NK-92 (cell line): ENCODE measurements around the gene RANGAP1.

Source experiments
- DNase-seq: peaks from one replicate; lab custom pipeline; 2025; ENCODE audit not compliant: unreplicated experiment; lab: John Stamatoyannopoulos, UW

Gene RANGAP1

DNA sequence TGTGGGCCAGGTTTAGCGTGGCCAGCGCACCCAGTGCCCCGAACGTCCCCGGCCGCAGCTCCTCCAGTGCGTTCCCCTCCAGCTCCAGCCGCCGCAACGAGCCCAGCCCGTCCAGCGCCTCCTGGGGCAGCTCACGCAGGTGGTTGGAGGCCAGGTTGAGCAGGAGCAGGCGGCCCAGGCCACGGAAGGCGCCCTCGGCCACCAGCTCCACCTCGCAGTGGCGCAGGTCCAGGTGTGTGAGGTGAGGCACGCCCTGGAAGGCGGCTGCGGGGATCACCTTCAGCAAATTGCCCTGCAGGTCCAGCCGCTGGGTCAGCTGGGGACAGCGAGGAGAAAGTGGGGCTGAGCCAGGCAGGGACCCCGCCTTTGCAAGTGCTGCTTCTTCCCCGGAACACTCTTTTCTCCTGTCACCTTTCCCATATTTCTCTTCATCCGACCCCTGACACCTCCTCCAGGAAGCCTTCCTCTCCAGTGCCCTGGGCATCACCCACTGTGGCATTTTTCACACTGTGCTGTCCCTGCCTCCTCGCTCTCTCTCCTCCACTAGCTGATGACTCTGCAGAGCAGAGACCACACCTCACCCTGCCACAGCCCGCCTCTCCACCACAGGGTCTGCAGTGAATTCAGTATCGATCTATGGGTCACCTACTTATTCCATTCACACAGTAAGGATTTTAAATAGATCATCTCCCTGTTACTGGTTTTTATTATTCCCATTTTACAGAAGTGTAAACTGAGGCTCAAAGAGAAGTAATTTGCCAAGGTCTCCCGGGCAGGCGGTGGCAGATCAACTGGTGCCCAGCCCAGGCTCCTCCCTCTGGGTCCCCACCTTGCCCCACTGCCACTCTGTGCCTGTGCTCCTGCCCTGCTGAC, 47.2 kb downstream of the RANGAP1 start:
- no peak for DNase-seq

DNA sequence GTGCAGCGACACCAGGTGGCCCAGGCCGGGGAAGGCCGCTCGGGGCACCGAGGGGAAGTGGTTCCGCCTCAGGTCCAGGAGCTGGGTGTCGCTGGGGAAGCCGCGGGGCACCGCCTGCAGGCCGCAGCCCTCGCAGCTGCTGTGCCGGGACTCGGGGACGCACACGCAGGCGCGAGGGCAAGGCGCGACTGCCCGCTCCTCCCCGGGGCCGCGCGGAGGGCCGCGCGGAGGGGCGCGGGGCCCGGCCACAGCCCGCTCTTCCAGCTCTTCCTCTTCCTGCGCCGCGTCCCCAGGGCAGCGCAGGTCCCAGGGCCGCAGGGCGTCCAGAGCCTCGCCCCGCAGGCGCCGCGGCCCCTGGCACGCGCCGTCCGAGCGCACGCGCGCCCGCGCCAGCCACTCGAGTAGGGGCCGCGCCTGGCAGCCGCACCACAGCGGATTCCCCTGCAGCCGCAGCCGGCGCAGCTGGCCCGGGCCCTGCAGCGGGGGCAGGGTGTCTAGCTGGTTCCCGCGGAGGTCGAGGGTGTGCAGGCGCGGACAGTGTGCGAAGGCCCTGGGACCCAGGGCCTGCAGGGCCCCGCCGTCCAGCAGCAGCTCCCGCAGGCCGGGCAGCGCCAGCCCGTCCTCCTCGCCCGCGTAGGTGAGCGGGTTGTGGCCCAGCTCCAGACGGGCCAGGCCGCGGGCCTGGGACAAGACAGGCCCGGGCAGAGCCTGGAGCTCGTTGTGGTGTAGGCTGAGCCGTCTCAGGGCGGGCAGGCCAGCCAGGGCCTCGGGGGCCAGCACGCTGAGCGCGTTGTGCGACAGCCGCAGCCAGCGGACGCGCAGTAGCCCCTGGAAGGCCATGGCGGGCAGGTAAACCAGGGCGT, 48.0 kb downstream of the RANGAP1 start:
- DNase-seq, result no peak

DNA sequence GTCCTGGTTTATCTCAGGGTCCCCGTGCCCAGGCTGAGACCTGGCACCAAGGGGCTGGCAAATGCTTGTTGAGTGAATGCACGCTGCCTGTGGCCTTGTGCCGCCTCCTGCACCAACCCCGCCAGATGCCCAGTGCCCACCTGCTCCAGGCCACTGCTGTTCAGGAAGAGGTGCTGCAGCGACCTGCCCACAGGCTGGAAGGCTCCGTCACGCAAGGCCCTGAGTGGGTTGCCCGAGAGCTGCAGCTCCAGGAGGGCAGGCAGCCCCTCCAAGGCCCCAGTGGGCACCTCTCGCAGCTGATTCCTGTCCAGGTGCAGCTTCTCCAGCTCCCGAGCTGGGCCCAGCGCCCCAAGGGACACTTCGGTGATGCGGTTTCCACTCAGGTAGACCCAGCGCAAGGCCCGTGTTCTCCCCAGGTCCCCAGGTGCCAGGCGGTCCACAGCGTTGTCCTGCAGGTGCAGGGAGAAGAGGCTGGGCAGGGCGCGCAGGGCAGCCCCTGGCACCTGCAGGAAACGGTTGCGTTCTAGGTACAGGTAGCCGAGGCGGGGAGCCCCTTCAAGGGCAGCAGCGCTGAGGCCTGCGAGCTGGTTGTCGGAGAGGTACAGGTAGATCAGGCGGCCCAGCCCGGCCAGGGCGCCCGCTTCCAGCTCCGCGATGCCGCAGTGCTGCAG, 48.8 kb downstream of the RANGAP1 start:
- DNase-seq, result no peak

DNA sequence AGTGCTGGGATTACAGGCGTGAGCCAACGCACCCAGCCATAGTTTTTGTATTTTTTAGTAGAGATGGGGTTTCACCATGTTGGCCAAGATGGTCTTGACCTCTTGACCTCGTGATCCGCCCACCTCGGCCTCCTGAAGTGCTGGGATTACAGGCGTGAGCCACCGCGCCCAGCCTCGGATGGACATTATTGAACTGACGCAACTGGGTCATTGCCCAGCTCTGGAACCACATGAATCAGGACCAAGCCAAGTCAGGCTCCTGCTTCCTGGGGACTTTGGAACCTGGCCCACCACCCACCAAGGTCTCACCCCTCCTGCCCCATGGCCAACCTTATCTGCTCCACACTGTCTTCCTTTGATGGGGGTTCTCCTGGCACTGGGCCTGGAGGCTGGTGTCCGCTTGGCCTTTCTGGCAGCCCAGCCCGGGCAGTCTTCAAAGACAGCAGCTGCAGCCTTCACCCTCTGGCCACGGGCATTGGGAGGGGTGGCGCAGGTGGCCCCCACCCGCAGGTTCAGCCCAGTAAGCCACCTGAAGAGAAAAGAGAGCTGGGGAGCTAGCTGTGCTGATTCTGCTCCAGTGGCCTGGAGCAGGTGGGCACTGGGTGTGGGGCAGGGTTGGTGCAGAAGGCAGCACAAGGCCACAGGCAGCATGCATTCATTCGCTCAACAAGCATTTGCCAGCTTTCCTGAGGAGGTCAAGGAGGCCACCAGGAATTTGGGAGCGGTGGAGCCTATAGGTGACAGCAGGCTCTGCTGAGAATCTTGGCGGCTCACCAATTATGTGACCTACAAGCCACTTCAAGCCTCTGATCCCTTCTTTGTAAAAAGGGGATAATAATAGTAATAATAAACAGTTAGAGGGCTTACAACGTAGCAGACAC, 50.9 kb downstream of the RANGAP1 start:
- no peak for DNase-seq

DNA sequence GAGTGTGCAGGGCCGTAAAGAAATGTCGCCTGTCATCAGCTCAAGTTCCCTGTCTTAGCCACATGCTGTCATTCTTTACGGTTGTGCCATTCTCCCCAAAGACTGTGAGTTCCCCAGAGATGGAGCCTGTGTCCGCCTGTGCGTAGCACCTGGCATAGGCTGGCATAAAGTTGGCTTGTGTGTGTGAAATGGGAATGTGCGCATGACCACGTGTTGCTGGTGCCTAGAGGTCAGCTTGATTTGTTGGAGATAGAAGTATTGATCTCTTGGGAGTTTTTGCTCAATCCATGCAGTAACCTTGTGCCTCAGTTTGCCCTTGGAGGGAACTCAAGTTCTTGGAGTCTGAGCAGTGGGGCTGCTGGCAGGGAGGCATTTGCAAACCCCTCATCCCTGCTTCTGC, 54.6 kb downstream of the RANGAP1 start:
- no peak for DNase-seq

DNA sequence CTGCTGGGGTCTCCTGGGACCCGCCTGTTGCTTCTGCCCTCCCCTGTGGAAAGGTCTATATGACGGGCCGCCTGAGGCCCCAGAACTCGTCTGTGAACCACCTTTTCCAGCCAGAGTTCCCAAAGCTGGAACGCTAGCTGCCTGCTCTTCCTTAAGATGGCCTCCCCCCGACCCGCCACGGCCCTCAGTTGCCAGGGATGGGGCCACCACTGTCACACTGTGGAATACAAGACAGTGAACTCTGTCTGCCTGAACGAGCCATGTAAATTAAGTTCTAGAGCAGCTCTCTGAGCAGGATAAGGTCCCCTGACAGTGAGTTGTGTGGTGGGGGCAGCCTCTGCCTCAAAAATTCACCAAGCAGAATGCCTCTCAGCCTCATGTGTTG, 55.6 kb downstream of the RANGAP1 start:
- no peak for DNase-seq

DNA sequence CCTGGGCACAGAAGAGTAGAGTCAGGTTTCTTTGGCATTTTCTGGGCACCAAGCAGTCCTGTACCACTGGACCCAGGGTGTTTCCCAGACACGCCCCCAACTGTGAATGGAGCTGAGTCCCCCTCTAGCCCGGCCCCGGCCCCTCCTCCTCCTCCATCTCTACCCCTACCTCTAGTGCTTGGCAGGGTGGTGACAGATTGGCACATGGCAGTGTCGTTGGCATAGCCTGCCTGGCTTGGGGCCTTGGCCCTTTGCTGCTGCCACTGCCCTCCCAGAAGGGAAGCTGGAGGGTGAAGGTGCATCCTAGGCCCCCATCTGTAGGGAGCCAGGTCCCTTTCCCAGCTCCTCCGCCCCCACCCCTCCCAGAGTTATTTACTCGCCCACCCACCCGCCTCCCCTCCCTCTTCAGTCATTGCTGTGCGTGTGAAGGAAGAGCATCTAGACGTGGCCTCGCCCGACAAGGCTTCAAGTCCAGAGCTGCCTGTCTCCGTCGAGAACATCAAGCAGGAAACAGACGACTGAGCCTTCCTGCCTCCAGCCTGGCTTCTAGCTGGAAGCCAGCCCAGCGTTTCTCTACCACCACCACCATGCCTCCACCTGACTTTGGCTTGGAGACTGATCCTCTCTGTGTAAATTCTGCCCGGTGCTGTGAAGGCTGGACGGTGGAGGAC, 56.1 kb downstream of the RANGAP1 start:
- DNase-seq, result no peak

DNA sequence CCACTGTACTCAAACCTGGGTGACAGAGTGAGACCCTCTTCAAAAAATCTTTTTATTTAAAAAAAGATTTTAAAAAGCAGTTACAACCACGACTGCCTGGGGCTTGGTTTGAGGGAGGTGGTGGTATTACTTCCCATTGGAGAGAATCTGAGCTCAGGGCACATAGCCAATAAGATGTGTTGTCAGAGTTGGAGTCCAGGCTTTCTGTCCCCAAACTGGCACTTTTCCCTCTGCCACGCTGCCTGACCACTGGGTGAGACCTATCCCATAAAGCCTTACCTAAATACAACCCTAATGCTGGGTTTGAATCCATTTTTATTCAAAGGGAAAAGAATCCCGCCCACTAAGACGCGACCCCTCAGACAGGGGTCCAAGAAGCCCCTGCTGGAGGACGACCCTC, 56.8 kb downstream of the RANGAP1 start:
- no peak for DNase-seq

DNA sequence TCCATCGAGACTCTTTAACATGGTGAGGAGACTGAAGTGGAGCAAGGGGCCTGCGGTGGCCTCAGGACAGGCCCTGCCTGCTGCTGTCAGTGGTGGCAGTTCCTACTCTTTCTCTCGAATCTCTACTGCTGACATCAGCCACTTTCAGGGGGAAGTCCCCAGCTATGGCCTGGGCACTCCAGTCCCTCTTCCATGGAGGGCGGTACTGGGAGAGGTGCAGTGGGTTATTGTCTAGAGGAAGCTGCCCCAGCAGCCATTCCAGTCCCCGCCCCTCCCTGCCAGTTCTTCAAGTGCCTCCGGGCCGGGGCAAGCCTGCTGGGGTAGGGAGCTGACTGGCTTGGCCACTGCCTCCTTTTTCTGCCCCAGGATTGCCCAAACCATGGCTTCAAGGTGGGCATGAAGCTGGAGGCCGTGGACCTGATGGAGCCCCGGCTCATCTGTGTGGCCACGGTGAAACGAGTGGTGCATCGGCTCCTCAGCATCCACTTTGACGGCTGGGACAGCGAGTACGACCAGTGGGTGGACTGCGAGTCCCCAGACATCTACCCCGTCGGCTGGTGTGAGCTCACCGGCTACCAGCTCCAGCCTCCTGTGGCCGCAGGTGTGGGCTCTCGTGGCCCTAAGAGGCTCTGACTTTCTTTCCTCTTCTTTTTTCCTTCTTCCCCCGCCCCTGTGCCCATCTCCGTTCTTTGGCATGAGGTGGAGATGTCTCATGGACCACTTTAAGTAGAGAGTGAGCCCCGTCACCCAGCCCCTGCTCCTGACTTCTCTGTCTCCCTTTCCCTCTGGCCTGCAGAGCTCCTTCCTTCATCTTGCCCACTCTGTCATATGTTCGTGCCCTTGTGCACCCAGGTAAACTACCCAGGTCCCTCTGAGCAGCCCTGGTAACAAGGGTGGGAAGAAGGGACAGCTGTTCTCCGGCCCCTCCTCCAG, 59.0 kb downstream of the RANGAP1 start:
- DNase-seq, result no peak

DNA sequence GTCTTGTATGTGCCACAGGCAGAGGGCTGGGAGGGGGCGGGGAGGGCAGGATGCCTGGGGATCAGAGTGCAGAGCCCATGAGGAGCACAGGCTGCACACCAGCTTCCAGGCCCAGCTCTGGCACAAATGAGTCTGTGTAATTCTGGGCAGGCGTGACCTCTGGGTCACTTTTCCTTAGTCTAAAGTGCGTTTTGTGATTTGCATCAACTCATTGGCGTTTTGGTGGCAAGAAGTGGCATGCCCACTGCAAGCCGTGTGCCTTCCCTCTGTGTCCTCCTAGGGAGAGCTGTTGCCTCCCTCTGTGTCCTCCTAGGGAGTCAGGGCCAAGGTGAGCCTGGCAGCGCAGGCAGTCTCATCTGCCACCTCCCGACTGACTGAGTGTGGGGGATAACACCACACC, 62.5 kb downstream of the RANGAP1 start:
- no peak for DNase-seq

DNA sequence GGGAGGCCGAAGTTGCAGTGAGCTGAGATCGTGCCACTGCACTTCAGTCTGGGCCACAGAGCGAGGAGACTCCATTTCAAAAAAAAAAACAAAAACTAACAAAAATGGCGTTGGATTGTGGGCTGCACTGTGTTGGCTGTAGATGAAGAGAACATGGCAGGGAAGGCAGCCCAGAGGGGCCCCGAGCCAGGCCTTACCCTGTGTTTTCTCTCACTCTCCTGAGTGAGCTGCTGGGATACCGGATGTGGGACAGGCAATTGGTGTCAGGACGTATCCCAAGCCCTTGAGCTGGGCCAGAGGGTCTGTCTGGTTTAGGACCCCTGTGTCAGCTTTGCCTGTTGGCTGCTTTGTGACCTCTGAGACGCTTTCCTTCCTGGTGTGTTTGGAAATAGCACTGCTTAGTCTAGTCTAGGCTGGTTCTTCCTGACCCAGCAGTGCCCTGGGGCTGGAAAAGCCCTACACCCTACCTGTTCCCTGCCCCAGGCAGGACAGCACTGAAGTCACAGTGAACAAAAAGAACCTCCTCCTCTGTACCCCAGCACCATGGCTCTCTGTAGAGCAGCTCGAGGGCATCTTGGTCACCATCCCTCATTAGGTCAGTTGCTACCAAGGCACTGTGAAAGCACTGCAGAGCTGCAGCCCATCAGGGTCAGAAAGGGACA, 63.0 kb downstream of the RANGAP1 start:
- no peak for DNase-seq

DNA sequence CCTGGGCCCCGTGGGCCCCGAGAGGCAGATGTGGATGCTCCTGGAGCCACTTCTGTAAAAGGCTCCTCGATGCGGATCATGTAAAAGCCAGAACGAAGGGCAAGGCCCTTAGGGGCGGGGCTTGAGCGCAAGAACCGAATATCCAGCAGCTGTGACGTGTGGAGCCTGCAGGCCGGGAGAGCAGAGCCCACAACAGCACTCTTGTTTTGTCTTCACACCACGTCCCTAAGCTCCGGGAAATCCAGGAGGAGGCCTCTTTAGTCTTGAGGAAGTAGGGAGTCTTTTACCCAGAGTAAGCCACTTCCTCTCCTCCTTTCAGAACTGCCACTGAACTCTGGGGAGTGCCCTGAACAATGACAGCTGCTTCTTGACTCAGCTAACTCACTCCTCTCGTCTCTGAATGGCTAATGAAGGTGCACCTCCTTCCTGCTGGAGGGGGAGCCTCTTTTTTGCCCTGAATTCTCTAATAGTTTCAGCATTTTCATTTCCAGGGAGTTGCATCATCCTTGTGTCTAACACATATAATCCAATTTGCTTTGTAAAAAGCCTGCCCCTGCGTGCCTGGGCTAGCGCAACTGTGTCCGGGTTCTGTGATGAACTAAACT, 68.3 kb downstream of the RANGAP1 start:
- DNase-seq, result no peak

DNA sequence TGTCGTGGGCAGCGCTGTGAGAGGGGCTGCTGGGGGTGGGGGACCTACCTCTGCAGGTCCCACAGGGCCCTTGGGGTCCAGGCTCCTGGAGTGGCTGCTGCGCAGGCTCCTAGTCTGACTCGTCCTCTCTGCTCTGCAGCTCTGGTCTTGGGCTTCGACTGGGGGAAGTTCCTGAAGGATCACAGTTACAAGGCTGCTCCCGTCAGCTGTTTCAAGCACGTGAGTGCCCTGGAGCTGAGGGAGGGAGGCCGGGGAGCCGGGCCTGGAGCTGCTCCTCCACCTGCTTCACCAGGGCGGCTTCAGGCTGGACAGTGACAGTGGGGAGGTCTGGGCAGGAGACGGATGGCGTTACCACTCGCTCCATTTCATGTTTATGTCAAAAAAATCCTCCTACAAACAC, 69.0 kb downstream of the RANGAP1 start:
- DNase-seq, result no peak

DNA sequence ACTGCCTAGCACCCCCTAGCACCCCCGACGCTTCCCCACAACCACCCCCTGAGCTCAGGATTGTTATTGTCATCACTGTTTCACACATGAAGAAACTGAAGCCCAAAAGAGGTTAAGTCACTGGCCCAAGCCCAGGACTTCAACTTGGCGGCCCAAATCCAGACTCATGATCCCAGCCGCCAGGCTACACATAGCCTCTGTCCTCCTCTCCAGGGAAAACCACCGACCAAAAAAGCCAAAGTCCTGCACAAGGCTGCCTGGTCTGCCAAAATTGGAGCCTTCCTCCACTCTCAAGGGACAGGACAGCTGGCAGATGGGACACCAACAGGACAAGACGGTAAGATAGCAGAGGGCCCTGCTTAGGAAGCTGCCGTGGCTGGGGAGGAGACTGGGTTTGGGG, 70.1 kb downstream of the RANGAP1 start:
- no peak for DNase-seq

DNA sequence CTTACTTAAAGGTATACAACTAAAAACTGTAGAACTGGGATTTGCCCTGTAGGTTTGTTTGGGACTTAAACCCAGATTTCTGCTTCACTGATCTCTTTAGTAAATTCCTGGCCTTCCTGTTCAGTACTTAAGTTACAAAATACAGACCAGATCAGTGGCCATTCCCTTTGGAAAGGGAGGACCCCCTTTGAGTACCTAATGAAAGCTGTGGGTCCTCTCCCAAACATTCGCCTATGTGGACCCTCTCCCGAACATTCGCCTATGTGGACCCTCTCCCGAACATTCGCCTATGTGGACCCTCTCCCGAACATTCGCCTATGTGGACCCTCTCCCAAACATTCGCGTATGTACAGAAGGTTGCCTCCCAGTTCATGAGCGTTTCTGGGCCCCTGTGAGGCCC, 70.6 kb downstream of the RANGAP1 start:
- DNase-seq, result no peak

DNA sequence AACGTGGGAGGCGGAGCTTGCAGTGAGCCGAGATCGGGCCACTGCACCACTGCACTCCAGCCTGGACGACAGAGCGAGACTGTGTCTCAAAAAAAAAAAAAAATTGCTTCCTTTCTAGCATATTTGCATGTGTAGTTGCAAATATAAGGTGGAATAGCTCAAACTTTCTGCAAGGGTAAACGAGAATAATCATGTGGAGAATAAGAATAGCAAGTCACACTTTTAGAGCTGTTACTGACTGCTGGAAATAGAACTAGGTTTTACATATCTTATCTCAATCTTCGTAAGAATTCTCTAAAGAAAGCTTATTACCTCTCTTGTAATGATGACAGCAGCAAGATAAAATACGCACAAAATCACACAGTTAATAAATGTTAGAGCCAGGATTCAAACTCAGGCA, 79.3 kb downstream of the RANGAP1 start:
- no peak for DNase-seq

DNA sequence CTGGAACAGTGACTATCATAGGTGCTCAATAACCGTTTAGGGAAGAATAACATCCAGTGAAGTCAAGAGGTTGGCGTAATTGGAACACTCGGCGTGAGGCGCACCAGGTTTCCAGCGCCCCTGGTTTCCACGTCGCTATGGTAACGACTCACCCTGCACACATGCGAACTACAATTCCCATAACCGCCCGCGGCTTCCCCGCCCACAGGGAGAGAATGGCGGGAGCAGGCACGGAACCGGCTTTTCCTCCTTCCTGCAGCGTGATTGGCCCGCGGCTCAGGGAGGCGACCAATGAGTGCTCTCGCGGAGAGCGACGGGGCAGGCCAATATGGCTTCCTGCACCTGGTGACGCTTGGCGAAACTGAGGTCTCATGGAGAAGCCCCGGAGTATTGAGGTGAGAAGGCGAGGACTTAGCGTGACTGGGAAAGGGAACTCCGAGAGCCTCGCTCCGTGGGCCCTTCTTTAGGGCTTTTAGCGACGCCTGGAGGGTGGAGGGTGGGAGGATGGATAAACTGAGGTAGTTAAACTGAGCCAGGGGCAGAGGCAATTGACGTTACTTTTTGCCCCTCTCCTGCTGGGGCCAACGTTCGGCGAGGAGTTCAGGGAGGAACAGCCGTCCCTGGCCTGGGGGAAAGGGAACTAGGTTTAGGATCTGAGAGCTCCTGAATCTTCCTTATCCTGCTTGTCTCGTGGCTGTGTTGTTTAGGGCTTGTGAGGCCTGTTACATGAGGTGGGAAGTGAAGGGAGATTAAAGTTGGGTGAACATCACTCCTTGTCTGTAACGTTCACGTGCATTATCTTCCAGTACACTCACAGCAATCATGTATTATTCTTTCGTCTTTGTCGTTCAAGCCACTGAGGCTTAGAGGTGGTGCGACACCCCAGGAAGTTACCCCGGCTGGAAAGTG, 80.7 kb downstream of the RANGAP1 start, which contains the start of gene L3MBTL2:
Gene L3MBTL2, plus strand, starts transcription at position 321 of the 909 bp plus-strand sequence. Its CDS starts 51 bp downstream, at position 372.
- peak; percentile 74 for DNase-seq
